ENCODE measurements around the gene IDUA. TPM values are rescaled to one million over a fixed set of nuclear protein-coding genes. Genes with fewer than 3 reads are reported as not detected.
"Not testable (repeated sequence)": the region's sequence is repeated elsewhere in the genome, so short reads cannot be mapped to it uniquely, and the experiment has no call there.

IDUA gene
- total RNA-seq, 2 donors from 2014 or later, result 11.8 to 13.9 TPM

- Mint-ChIP-seq H3K27me3 (ENCODE audit: low read depth) (no peaks in the 10 kb centered on the region), H3K4me1 (ENCODE audit: low read depth) (peaks cover 4% of the 10 kb centered on the region), H3K9me3 (no peaks in the 10 kb centered on the region), H3K36me3 (ENCODE audit: insufficient read depth in 2 of 2) (no peaks in the 10 kb centered on the region), H3K27ac (no peak overlapping the region), H3K4me3 (no peak overlapping the region)
- ATAC-seq (replicated peaks in 1 of 2), result no peak
- DNase-seq, result no peak
These were observed 19.4 kb upstream of the IDUA start for GRCh38 chr4:967113-968104.

- no peaks in the 10 kb centered on the region for H3K36me3 Mint-ChIP-seq (ENCODE audit: insufficient read depth in 2 of 2)
- H3K27ac Mint-ChIP-seq, result no peak overlapping the region
- no peaks in the 10 kb centered on the region for H3K9me3 Mint-ChIP-seq
- H3K27me3 Mint-ChIP-seq (ENCODE audit: low read depth), result no peaks in the 10 kb centered on the region
- ATAC-seq (replicated peaks in 1 of 2) (no peak), DNase-seq (no peak)
- peaks cover 4% of the 10 kb centered on the region for H3K4me1 Mint-ChIP-seq (ENCODE audit: low read depth)
- H3K4me3 Mint-ChIP-seq, result no peak overlapping the region
These were observed 18.6 kb upstream of the IDUA start for GRCh38 chr4:968221-968620.

- Mint-ChIP-seq H3K4me1 (ENCODE audit: low read depth) (peaks cover 4% of the 10 kb centered on the region), H3K9me3 (no peaks in the 10 kb centered on the region), H3K27me3 (ENCODE audit: low read depth) (no peaks in the 10 kb centered on the region), H3K27ac (no peak overlapping the region), H3K4me3 (no peak overlapping the region), H3K36me3 (ENCODE audit: insufficient read depth in 2 of 2) (no peaks in the 10 kb centered on the region)
- ATAC-seq (replicated peaks in 1 of 2), result no peak
- no peak for DNase-seq
These were observed 18.0 kb upstream of the IDUA start for GRCh38 chr4:968621-969394.

- Mint-ChIP-seq H3K4me1 (ENCODE audit: low read depth) (peaks cover 4% of the 10 kb centered on the region), H3K4me3 (no peak overlapping the region), H3K27me3 (ENCODE audit: low read depth) (no peaks in the 10 kb centered on the region), H3K27ac (no peak overlapping the region), H3K36me3 (ENCODE audit: insufficient read depth in 2 of 2) (no peaks in the 10 kb centered on the region), H3K9me3 (no peaks in the 10 kb centered on the region)
- DNase-seq (no peak), ATAC-seq (replicated peaks in 1 of 2) (no peak)
These were observed 16.6 kb upstream of the IDUA start for GRCh38 chr4:970046-970745.

- H3K9me3 Mint-ChIP-seq, result no peaks in the 10 kb centered on the region
- DNase-seq, result no peak
- no peak overlapping the region for H3K27ac Mint-ChIP-seq
- ATAC-seq (replicated peaks in 1 of 2), result no peak
- no peaks in the 10 kb centered on the region for H3K27me3 Mint-ChIP-seq (ENCODE audit: low read depth)
- H3K36me3 Mint-ChIP-seq (ENCODE audit: insufficient read depth in 2 of 2), result no peaks in the 10 kb centered on the region
- peak overlapping the region in 1 of 2 donors; percentile 36 for H3K4me3 Mint-ChIP-seq
- peaks cover 4% of the 10 kb centered on the region for H3K4me1 Mint-ChIP-seq (ENCODE audit: low read depth)
These were observed 15.9 kb upstream of the IDUA start for GRCh38 chr4:970854-971520.

- H3K4me3 Mint-ChIP-seq, result peak overlapping the region; percentile 36 to 66
- ATAC-seq (replicated peaks in 1 of 2) (no peak), DNase-seq (no peak)
- no peak overlapping the region for H3K27ac Mint-ChIP-seq
- peaks cover 4% of the 10 kb centered on the region for H3K4me1 Mint-ChIP-seq (ENCODE audit: low read depth)
- H3K27me3 Mint-ChIP-seq (ENCODE audit: low read depth), result no peaks in the 10 kb centered on the region
- H3K9me3 Mint-ChIP-seq, result no peaks in the 10 kb centered on the region
- no peaks in the 10 kb centered on the region for H3K36me3 Mint-ChIP-seq (ENCODE audit: insufficient read depth in 2 of 2)
These were observed 15.0 kb upstream of the IDUA start for GRCh38 chr4:971666-972500.

- DNase-seq (peak; percentile 61 to 72), ATAC-seq (replicated peaks in 1 of 2) (peak; percentile 61 to 68)
- no peaks in the 10 kb centered on the region for H3K36me3 Mint-ChIP-seq (ENCODE audit: insufficient read depth in 2 of 2)
- no peak overlapping the region for H3K27ac Mint-ChIP-seq
- H3K9me3 Mint-ChIP-seq, result no peaks in the 10 kb centered on the region
- peaks cover 4% of the 10 kb centered on the region for H3K4me1 Mint-ChIP-seq (ENCODE audit: low read depth)
- H3K27me3 Mint-ChIP-seq (ENCODE audit: low read depth), result no peaks in the 10 kb centered on the region
- peak overlapping the region; percentile 66 to 67 for H3K4me3 Mint-ChIP-seq
These were observed 14.0 kb upstream of the IDUA start for GRCh38 chr4:972651-973424.

GRCh38 chr4:973431-974397, 13.1 kb upstream of the IDUA start, which contains the start of gene DGKQ:
Gene DGKQ (minus strand): TSS chr4:973569. CDS start chr4:973482, 87 bp downstream.
- peak; percentile 91 to 94 for ATAC-seq (replicated peaks in 1 of 2)
- Mint-ChIP-seq H3K36me3 (ENCODE audit: insufficient read depth in 2 of 2) (no peaks in the 10 kb centered on the region), H3K4me1 (ENCODE audit: low read depth) (peaks cover 4% of the 10 kb centered on the region), H3K27ac (no peak within 1 kb of the TSS), H3K4me3 (peak within 1 kb of the TSS; percentile 66 to 67), H3K9me3 (no peaks in the 10 kb centered on the region), H3K27me3 (ENCODE audit: low read depth) (no peaks in the 10 kb centered on the region)
- peak; percentile 83 to 89 for DNase-seq

GRCh38 chr4:974668-975067, 12.2 kb upstream of the IDUA start:
- no peak for ATAC-seq (replicated peaks in 1 of 2)
- H3K27ac Mint-ChIP-seq, result no peak overlapping the region
- H3K4me3 Mint-ChIP-seq, result no peak overlapping the region
- H3K27me3 Mint-ChIP-seq (ENCODE audit: low read depth), result no peaks in the 10 kb centered on the region
- peaks cover 4% of the 10 kb centered on the region for H3K4me1 Mint-ChIP-seq (ENCODE audit: low read depth)
- no peak for DNase-seq
- no peaks in the 10 kb centered on the region for H3K36me3 Mint-ChIP-seq (ENCODE audit: insufficient read depth in 2 of 2)
- no peaks in the 10 kb centered on the region for H3K9me3 Mint-ChIP-seq

- not testable (repeated sequence) for H3K9me3 Mint-ChIP-seq; ATAC-seq (replicated peaks in 1 of 2); H3K36me3 Mint-ChIP-seq (ENCODE audit: insufficient read depth in 2 of 2)
These were observed 10.8 kb upstream of the IDUA start for GRCh38 chr4:976016-976415.

More at GRCh38 chr4:976016-976415, 10.8 kb upstream of the IDUA start:
- H3K4me1 Mint-ChIP-seq (ENCODE audit: low read depth); H3K4me3 Mint-ChIP-seq; H3K27ac Mint-ChIP-seq; H3K27me3 Mint-ChIP-seq (ENCODE audit: low read depth); DNase-seq: not testable (repeated sequence)

All from activated T-cell treated with anti-CD3 and anti-CD28 coated beads, Interleukin-2, amount 50 U/mL, for 72 hours (primary cell).